DOHH2 (cell line): Measurements from ENCODE around the gene SERPINA5.

Experiments used
- CTCF ChIP-seq: fragments of 200-600 bp; sonication (generic); IDR thresholded peaks from one replicate; pipeline ENCODE4 v1.5.1; 2014; ENCODE audit warnings: antibody characterized with exemption, mild to moderate bottlenecking, low read depth, low read length; ENCODE audit not compliant: poor library complexity, severe bottlenecking
- EZH2phosphoT487 ChIP-seq: fragments of 200-600 bp; sonication (generic); IDR thresholded peaks from 2 replicates; pipeline ENCODE4 v1.6.1; 2017; ENCODE audit warnings: borderline replicate concordance, mild to moderate bottlenecking, antibody characterized with exemption, low read length, moderate library complexity, mixed read lengths

- no peak for TF ChIP-seq CTCF
- no peak for TF ChIP-seq EZH2phosphoT487
Measured at GRCh38 chr14:94619297-94619696, 38.1 kb downstream of the SERPINA5 start.
